Upper lobe of left lung (tissue), 4 donors: Measurements from ENCODE around the gene MKLN1.
"Not testable (repeated sequence)": the region's sequence is repeated elsewhere in the genome, so short reads cannot be mapped to it uniquely, and the experiment has no call there.

ENCODE experiments used
- EP300 ChIP-seq, 4 donors: sonication (generic); formaldehyde crosslinking; IDR thresholded peaks; one replicate each; pipeline ENCODE4 v1.5.1; 2017; ENCODE audit warnings: antibody characterized with exemption in 4 of 4, control low read depth in 2 of 4
- POLR2A ChIP-seq, 4 donors: fragments of 450-650 bp; IDR thresholded peaks; one replicate each; pipeline ENCODE4 v1.5.1; 2016 to 2017; ENCODE audit warnings: antibody characterized with exemption in 4 of 4, mild to moderate bottlenecking in 2 of 4

GRCh38 chr7:131430826-131431225, 103.2 kb downstream of the MKLN1 start:
- not testable (repeated sequence) for TF ChIP-seq POLR2A, EP300 (IDR thresholded peaks at IDR 0.05)
